SHP77 treated with DMSO at 0.1 percent for 48 hours (cell line): ENCODE results near the gene GAGE12J.
"Not testable (repeated sequence)": the region's sequence is repeated elsewhere in the genome, so short reads cannot be mapped to it uniquely, and the experiment has no call there.

Source experiments
- DNase-seq: peaks from one replicate; lab custom pipeline; 2025; lab: John Stamatoyannopoulos, UW

GAGE12J gene, protein sequence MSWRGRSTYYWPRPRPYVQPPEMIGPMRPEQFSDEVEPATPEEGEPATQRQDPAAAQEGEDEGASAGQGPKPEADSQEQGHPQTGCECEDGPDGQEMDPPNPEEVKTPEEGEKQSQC

DNA sequence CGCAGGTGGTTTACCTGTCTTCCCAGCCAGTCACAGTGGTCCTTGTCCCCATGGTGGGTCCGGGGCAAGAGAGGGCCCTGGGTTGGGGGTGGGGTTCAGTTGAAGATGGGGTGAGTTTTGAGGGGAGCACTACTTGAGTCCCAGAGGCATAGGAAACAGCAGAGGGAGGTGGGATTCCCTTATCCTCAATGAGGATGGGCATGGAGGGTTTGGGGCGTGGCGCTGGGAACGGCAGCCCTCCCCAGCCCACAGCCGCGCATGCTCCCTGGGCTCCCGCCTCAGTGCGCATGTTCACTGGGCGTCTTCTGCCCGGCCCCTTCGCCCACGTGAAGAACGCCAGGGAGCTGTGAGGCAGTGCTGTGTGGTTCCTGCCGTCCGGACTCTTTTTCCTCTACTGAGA is at the start of gene GAGE12J:
TSS of gene GAGE12J (plus strand) at position 301 of the 400 bp plus-strand sequence. CDS start 1,157 bp downstream, outside the sequence.
- not testable (repeated sequence) for DNase-seq

DNA sequence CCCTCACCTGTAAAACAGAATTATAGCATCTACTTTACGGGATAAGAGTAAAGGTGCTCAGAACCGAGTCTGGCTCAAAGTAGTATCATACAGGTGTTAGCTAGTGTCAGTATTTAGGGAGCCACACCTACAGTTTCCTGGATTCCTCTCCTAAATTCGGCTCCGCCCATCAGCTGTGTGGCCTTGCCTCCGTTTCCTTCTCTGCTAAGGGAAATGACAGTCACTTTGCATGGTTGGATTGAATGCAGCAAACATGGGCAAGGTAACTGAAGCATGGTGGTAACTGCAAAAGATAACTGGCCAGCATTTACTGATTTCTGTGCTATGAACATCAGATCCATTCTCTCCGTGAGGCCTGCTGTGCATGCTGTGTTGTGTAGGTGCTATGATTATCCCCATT is 49.4 kb upstream of the GAGE12J start:
- no peak for DNase-seq

DNA sequence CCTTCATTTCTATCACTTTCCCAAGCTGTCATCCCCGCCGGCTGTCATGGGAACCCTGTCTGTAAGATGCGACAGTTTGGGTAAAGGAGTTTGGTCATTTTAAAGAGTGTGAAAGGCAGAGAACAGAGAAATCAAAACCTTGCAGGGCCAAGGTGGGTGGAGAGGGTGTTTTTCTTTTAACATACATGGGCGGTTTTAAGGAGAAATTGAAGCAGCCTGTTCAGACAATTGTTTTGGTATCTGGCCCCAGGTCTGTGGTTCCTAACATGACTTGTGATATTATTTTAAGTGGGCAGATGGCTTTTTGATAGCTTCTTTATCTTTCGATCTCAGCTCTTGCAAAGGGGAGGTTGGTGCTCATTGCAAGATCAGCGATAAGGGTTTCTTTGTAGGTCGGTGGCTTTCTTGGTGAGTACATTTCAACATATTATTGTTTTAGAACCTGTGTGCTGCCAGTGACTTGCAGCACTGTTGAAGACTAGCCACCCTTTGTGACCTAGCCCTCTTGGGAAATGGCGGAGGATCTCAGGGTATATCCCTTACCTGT is 48.6 kb upstream of the GAGE12J start:
- no peak for DNase-seq

DNA sequence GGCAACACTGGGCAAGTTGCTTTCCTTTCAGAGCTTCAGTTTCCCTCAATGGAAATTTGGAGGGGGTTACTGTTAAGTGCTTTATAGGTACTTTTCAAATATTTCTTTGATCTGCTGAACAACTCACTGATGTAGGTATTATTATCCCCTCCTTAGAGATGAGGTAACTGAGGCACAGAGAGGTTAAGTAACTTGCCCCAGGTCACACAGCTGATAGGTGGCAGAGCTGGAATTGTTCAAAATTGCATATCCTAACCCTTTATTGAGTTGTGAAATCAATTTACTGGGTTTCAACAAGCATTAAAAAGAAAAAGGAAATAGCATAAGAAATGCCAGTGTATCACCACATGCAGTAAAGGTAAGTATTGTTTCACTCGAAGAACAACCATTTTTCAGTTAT is 45.6 kb upstream of the GAGE12J start:
- DNase-seq: no peak

DNA sequence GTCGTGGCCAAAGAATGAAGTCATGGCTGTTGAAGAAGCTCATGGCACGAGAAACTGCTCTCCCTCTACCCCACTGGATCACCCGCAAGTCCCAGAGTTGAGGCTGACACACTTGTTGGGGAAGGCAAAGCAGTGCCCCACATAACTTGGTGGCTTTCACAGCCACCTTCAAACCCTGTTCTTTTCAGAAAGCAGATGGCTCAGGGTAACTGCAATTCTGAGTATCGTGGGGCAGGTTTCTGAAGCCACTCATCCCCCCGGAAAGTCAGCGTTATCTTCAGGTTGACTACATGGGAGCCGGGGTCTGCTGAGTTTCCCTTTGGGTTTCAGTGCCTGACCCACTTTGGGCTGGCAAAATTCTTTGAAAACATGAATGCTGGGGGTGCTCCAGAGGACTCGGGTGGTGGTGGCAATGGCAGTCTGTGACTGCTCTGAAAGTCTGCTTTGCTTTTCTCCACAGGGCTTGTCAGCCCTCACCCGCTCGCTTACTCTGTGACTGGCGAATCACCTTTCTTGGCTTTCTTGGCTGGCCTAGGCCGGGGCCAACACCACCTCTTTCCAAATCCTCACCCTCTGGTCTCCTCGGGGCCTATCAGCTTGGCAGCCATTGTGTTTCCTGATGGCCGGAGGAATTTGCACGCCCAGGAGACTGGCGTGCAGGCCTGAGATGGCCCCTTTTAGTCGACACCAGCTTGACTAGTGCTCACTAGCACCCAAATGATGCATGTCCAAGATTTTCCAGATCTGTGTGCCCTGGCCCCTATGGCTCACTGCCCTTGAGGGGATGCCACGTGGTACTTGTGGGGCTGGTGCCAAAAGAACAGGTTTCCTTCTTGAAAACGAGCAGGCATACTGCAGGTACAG is 44.9 kb upstream of the GAGE12J start:
- DNase-seq: no peak

DNA sequence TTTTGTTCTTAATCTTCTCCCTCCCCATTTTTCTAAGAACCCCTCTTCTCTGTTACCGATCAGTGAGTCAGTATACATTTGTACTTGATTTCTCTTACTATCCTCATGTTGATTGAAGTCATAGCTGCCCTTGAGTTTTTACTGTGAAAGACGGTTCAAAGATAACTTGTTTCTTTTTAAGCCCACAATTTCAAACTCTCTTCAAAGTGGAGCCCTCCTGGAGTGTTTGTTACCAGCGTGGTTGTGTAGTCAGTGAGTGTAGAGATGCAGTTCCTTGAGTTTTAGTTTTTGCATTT is 44.4 kb upstream of the GAGE12J start:
- DNase-seq: no peak

DNA sequence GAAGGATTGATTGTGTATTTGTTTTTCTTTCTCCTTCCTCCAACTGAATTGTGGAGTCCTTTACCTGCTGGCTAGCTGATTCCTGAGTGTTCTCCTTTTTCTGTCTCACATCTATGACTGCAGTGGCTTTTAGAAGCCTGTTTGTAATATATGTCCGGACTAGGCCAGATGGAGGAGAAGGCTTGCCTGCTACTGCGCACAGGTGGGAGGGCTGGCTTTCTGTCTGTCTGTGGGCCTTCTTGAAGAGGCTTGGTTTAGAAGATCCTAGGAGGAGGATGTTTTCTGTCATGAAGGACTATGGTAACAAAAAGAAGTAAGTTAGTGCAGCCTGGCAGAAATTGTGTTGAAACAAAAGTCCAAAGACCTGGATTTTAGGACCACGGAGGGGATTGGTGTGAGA is 43.8 kb upstream of the GAGE12J start:
- no peak for DNase-seq

DNA sequence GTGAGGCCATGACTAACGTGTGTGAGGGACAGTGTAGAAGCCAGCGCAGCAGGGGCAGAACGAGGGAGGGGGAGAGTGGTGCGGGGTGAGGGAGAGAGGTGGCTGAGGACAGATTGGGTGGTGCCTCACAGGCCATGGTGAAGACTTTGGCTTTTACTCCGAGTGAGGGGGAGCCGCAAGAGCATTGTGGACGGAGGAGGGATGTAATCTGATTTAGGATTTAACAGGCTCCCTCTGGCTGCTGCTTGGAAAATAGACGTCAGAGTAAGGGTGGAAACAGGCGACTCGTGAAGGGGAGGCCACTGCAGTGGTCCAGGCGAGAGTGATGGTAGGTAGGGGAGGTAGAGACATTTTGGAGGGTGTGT is 39.2 kb upstream of the GAGE12J start:
- no peak for DNase-seq

DNA sequence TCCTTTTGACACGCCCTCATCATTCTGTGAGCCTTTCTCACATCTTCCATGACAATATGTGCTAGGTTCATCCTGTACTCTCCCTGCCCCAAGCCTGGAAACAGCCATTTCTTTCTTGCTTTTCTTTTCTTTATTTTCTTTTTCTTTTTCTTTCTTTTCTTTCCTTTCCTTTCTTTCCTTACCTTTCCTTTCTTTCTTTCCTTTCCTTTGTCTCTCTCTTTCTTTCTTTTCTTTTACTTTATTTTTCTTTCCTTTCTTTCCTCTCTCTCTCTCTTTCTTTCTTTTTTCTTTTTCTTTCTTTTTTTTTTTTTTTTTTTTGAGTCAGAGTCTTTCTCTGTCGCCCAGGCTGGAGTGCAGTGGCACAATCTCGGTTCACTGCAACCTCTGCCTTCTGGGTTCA is 37.6 kb upstream of the GAGE12J start:
- no peak for DNase-seq

DNA sequence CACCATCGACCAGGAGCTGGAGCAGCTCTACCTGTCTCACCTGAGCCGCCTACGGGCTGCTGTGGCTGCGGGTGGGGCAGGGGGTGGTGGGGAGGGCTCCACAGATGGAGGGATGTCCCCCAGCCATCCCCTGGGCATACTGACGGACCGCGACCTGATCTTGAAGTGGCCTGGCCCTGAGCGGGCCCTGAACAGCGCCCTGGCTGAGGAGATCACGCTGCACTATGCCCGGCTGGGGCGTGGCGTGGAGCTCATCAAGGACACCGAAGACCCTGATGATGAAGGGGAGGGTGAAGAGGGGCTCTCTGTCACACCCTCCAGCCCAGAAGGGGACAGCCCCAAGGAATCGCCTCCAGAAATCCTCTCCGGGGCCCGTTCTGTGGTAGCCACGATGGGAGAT is 35.7 kb upstream of the GAGE12J start:
- no peak for DNase-seq

DNA sequence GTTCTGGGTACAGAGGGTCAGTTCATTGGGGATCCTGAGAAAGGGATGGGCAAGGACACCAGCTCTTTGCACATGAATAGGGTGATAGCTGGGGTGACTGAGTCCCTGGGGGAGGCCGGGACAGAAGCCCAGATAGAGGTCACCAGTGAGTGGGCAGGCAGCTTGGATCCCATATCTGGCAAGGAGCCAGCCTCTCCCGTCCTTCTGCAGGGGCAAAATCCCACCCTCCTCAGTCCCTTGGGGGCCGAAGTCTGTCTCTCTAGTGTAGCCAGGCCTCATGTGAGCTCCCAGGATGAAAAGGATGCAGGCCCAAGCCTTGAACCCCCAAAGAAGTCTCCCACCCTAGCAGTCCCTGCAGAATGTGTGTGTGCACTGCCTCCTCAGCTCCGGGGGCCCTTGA is 35.3 kb upstream of the GAGE12J start:
- no peak for DNase-seq

DNA sequence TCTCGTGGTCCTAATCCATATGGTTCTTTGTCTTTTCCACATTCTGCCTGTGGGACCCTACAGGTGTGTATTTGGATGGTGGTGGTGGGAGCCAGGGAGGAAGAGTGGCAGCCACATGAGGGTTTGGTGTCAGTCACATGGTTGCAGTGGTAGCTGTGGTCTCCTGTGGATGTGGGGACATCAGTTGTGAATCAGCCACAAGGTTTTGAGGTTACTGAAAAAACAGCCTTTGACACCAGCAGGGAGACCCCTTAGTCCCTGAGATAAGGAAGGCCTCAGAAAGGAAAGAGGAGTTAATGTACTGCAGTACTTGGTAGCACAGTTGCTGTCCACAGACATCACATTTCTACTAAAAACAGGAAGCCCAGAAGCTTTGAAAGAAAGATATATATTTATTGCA is 34.2 kb upstream of the GAGE12J start:
- no peak for DNase-seq

DNA sequence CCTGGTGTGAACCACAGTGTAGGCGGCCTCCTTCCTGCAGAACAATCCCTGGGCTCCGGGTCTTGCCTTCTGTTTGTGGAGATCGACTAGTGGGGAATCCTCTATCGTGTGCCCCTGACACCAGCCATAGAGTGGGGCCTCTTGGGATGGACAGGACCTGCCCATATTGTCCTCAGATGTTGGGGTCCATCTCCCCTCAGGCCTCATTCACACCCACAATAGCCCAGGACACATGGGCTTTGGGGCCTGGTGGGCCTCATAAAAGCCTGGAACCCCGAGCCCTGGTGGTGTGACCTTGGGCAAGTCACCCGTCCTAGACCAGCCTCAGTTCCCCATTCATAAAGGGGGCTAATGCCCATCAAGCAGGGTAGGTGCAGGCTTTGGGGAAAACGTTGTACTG is 31.6 kb upstream of the GAGE12J start:
- no peak for DNase-seq

DNA sequence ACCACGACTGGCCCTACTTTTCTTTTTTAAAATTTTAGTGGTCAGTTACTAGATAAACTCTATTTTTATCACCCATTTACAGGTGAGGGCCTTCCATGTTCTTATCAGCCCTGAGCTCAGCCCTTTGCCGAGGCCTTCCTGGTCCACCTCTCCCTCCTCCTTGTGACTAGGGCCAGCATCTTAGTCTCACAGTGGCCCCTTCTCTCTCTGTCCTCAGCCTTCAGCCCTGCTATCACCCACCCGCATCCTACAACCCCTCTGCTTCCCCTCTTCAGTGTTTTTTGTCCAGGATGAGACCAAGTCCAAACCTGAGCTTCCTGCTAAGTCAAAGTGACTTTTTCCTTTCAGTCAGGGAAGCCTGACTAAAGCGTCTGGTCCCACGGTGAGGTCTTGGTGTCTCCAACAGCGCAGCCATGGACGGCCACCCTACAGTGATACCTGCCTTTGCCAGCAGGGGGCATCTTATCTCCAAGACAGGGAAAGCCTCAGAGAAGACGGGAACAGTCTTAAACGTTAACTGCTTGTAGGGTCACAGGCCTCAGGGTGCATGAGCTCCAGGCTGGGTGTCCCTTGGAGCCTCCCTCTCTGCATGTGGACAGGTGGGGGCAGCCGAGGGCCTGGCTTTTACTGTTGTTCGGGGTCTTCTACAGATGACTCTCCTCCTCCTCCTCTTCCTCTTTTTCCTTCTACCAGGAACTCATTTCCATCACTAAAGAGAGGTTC is 30.1 kb upstream of the GAGE12J start:
- no peak for DNase-seq

DNA sequence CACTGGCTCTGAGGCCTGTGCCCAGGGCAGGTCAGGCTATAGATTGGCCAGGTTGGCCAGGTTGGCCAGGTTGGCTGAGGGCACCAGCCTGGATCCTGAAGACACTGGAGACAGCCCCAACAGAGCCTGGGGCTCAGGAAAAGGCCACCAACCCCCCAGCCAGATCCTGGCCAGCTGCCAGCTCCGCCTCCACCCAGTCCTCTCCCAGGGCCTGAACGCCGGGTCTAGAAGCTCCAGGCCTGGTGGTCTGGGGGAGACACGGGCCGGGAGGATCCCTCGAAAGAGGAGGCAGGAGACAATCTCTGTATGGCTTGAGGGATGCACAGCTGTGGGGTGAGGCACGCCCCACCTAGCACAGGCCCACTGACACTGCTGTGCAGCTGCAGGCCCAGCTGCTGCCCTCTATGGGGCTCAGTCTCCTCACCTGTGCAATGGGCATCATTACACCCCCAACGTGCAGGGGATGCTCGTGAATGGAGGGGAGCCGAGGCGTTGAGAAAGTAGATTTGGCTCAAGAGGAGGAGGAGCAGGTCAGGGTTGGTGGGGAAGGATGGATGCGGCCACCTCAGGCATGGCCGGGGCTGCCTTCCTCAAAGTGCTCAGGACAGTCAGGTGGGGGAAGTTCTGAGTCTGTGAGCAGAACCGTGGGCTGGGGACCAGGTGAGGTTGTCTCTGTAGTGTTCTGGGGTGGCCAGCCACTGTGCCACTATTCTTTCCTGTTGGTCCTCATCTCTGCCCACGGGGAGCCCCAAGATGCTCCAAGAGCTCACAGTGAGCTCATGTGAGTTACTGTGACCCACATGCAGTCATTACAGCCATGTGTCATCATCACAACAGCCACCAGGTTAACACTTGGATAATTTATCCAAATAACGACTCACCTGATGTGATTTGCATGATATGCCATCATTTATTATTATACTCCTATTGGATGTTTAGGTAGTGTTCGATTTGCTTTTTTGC is 29.2 kb upstream of the GAGE12J start:
- no peak for DNase-seq

DNA sequence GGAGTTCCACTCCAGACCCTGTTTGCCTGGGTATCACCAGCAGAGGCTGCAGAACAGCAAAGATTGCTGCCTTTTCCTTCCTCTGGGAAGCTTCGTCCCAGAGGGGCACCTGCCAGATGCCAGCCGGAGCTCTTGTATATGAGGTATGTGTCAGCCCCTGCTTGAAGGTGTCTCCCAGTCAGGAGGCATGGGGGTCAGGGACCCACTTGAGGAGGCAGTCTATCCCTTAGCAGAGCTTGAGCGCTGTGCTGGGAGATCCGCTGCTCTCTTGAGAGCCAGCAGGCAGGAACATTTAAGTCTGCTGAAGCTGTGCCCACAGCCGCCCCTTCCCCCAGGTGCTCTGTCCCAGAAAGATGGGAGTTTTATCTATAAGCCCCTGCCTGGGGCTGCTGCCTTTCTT is 22.5 kb upstream of the GAGE12J start:
- DNase-seq: not testable (repeated sequence)

DNA sequence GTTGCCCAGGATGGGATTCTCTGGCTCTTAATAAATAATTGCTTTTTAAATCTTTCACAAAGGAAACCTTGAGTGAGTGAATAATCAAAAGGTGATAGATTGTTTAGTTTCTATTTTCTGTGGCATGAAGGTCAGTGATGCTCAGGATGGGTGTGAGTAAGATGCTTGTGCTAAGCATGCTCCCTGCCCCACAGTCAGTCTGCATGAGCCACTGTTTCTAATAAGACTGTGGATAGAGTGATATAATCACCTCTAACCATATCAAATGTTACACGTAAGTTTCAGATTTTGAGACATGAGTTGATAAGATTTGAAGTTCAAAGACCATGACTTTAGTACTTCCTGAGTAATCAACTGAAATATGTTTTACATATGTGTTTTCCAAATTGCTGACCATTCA is 21.1 kb upstream of the GAGE12J start:
- DNase-seq: no peak

DNA sequence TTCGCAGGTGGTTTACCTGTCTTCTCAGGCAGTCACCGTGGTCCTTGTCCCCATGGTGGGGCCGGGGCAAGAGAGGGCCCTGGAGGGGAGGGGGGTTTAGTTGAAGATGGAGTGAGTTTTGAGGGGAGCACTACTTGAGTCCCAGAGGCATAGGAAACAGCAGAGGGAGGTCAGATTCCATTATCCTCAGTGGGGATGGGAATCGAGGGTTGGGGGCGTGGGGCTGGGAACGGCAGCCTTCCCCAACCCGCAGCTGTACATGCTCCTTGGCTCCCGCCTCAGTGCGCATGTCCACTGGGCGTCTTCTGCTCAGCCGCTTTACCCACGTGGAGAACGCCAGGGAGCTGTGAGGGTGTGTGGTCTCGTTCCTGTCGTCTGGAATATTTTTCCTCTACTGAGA is 18.5 kb upstream of the GAGE12J start, which contains the start of gene GAGE10:
TSS of gene GAGE10 (plus strand) at position 301 of the 400 bp plus-strand sequence. CDS start 1,214 bp downstream, outside the sequence.
- no peak for DNase-seq

DNA sequence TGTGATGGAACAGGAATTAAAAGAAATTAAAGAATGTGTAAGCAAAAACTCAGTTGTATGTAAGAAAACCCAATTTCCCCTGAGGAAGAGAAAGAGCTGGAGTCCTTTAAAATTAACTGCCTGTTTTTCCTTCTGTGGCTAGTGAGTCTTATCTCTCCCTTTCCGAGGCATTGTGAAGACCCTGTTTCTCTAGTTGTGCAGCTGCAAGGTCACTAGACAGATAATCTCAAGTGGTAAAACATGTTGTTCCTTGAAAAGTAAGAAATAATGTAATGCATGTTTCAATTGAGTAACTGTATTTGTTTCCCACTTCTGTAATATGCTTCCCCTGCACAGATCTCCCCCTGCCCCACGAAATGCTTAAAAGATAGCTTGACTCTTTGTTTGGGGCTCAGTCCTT is 14.1 kb upstream of the GAGE12J start:
- DNase-seq: not testable (repeated sequence)

DNA sequence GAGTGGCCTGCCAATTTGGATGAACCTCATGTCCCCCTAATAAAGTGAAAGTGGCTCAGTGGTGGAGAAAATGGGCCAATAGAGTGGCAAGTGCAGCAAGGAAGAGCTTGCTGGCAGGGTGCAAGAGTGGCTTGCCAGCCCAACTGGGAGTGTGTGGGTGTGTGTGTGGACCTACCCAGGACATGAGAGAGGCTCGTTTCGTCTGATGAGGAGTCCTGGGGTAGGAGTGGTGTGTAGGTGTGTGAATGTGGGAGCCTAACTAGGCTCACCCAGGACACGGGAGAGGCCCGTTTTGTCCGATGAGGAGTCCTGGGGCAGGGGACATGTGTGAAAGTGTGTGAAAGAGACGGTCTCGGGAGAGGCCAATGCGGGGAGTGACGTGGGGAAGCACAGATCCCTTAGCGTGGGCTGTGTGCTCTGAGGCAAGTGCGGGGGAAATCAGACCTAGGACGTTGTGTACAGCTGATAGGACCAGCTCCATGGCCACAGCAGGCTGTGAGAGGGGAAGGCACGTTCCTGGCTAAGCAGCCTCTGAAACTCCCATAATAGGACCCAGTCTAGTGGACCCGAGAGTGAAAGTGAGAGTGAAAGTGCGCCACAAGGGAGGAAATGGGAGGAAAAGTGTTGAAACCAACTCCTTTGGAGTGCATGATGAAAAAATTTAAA is 13.1 kb upstream of the GAGE12J start:
- no peak for DNase-seq

DNA sequence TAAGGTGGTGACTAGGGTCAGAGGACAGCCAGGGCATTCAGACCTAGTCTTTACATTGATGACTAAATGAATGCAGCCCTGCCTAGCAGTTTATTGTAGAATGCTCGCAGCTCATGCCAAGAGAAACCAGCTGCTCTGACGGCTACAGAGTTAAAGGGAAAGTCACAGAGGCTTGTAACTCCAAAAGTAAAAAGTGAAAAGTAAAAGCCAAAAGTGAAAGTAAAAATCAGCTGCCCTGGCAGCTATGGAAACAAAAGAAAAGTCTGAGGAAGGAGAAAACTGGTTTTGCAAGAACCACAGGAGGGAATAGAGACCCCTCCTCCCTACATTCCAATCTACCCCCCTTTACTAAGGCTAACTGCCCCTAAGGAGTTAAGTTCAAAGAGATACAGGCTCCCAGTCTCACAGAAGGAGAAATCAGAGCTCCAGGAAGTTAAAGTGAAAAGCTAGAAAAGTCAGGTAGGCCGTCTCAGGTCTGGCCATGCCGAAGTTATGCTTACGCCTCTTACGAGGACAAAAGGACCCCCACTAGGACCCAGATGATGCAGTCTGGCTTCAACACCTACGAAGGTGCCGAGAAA is 12.3 kb upstream of the GAGE12J start:
- DNase-seq: no peak
